HEK293T (cell line): ENCODE results near the gene RPL4.

ENCODE experiments used
- CTCF ChIA-PET: fragments of 350-600 bp; formaldehyde crosslinking; extraction: SDS; loops from one replicate; lab custom pipeline; 2021; ENCODE audit warnings: antibody characterized with exemption, inconsistent platforms; lab: Yijun Ruan, JAX
- POLR2A ChIA-PET: fragments of 350-600 bp; formaldehyde crosslinking; extraction: SDS; loops from one replicate; lab custom pipeline; 2020; ENCODE audit warnings: antibody characterized with exemption, inconsistent platforms; lab: Yijun Ruan, JAX
- DNase-seq: peaks from one replicate; pipeline ENCODE4 v3.0.0; 2012; ENCODE audit warnings: mixed read lengths; ENCODE audit errors: extremely low spot score
- ARNT ChIP-seq: fragments of 450-650 bp; IDR thresholded peaks from 2 replicates; pipeline ENCODE4 v1.6.1; 2017; ENCODE audit warnings: mild to moderate bottlenecking
- BHLHE40 ChIP-seq: fragments of 450-650 bp; IDR thresholded peaks from 2 replicates; pipeline ENCODE4 v1.6.1; 2016; ENCODE audit warnings: mild to moderate bottlenecking, moderate library complexity, borderline replicate concordance
- CTBP1 ChIP-seq: fragments of 450-650 bp; IDR thresholded peaks from 2 replicates; pipeline ENCODE4 v1.6.1; 2016; ENCODE audit warnings: borderline replicate concordance
- ELF4 ChIP-seq: fragments of 450-650 bp; IDR thresholded peaks from 2 replicates; pipeline ENCODE4 v1.6.1; 2017; ENCODE audit warnings: antibody characterized with exemption
- FOXA1 ChIP-seq: fragments of 450-650 bp; IDR thresholded peaks from 2 replicates; pipeline ENCODE4 v1.6.1; 2016; ENCODE audit warnings: mild to moderate bottlenecking
- FOXK2 ChIP-seq: fragments of 450-650 bp; IDR thresholded peaks from 2 replicates; pipeline ENCODE4 v1.6.1; 2016; ENCODE audit warnings: mild to moderate bottlenecking
- FOXM1 ChIP-seq: fragments of 450-650 bp; IDR thresholded peaks from 2 replicates; pipeline ENCODE4 v1.6.1; 2017; ENCODE audit warnings: mild to moderate bottlenecking, borderline replicate concordance
- HDGF ChIP-seq: fragments of 450-650 bp; IDR thresholded peaks from 2 replicates; pipeline ENCODE4 v1.6.1; 2017; ENCODE audit warnings: antibody characterized with exemption, borderline replicate concordance
- L3MBTL2 ChIP-seq: fragments of 450-650 bp; conservative IDR thresholded peaks from 2 replicates; pipeline ENCODE4 v1.6.1; 2016; ENCODE audit warnings: mild to moderate bottlenecking
- LEF1 ChIP-seq: fragments of 450-650 bp; IDR thresholded peaks from 2 replicates; pipeline ENCODE4 v1.6.1; 2017; ENCODE audit warnings: mild to moderate bottlenecking, borderline replicate concordance
- NFRKB ChIP-seq: fragments of 450-650 bp; IDR thresholded peaks from 2 replicates; pipeline ENCODE4 v1.6.1; 2016; ENCODE audit warnings: mild to moderate bottlenecking, moderate library complexity
- PKNOX1 ChIP-seq: fragments of 450-650 bp; IDR thresholded peaks from 2 replicates; pipeline ENCODE4 v1.6.1; 2016
- SP1 ChIP-seq: fragments of 450-650 bp; IDR thresholded peaks from 2 replicates; pipeline ENCODE4 v1.6.1; 2017
- SUZ12 ChIP-seq: fragments of 450-650 bp; IDR thresholded peaks from 2 replicates; pipeline ENCODE4 v1.6.1; 2016; ENCODE audit warnings: mild to moderate bottlenecking
- TARDBP ChIP-seq: fragments of 450-650 bp; IDR thresholded peaks from 2 replicates; pipeline ENCODE4 v1.6.1; 2016
- ZNF384 ChIP-seq: fragments of 450-650 bp; IDR thresholded peaks from 2 replicates; pipeline ENCODE4 v1.6.1; 2016

RPL4 gene

GRCh38 chr15:66504563-66505429 lies at the start of gene RPL4, which contains the start of gene ZWILCH:
RPL4 (minus strand) TSS chr15:66504855; CDS start chr15:66504790, 65 bp downstream.
ZWILCH (plus strand) TSS chr15:66505326; CDS start chr15:66505339, 13 bp downstream.
- CTCF ChIA-PET: interaction anchor here (1.0 kb wide), 1 partner anchor 98 kb away, joined by 3 read pairs; no protein-coding TSS in a partner anchor

GRCh38 chr15:66545255-66545654 lies 40.6 kb upstream of the RPL4 start:
- CTCF ChIA-PET: interaction anchor here (1.0 kb wide), 1 partner anchor 15 kb away, joined by 3 read pairs; no protein-coding TSS in a partner anchor
- TF ChIP-seq ZNF384 (no peak), BHLHE40 (no peak), FOXA1 (no peak), FOXK2 (no peak), PKNOX1 (no peak), ELF4 (no peak), HDGF (no peak), L3MBTL2 (no peak), ARNT (no peak), CTBP1 (no peak), TARDBP (no peak), NFRKB (no peak), FOXM1 (no peak), LEF1 (no peak), SP1 (no peak)
- no peak for DNase-seq
- POLR2A ChIA-PET: no interaction called here

More at GRCh38 chr15:66504563-66505429, at the start of gene RPL4, which contains the start of gene ZWILCH:
- DNase-seq: peak; percentile 64
- peak; percentile 99 for TF ChIP-seq NFRKB
- no peak; the same call in 1 of the 2 replicates for TF ChIP-seq FOXM1
- TF ChIP-seq L3MBTL2: peak; percentile 67
- peak; percentile 68; the same call in 1 of the 2 replicates for TF ChIP-seq TARDBP
- TF ChIP-seq LEF1: 0 out of 2 replicates have a peak, but pooled peaks have one; percentile 20
- TF ChIP-seq HDGF: no peak
- peak; percentile 35; the same call in 1 of the 2 replicates for TF ChIP-seq ARNT
- TF ChIP-seq FOXK2: peak; percentile 73; the same call in 1 of the 2 replicates
- peak; percentile 94 for TF ChIP-seq ELF4
- no peak for TF ChIP-seq SUZ12
- peak; percentile 78; the same call in 1 of the 2 replicates for TF ChIP-seq SP1
- TF ChIP-seq ZNF384: no peak
- no peak for TF ChIP-seq BHLHE40
- peak; percentile 60; the same call in 1 of the 2 replicates for TF ChIP-seq PKNOX1
- peak; percentile 48; the same call in 1 of the 2 replicates for TF ChIP-seq CTBP1
- POLR2A ChIA-PET: interaction anchor here (0.6 to 2.5 kb wide), 20 partner anchors 10 to 635 kb away, joined by 3 to 16 read pairs (median 4); partner anchors contain the start of genes LCTL, MEGF11, RAB11A and TIPIN

- TF ChIP-seq NFRKB (no peak), FOXM1 (no peak)
- POLR2A ChIA-PET: no interaction called here
- DNase-seq: no peak
- CTCF ChIA-PET: no interaction called here
Observed at GRCh38 chr15:66542896-66543295, 38.2 kb upstream of the RPL4 start.

- no peak for DNase-seq
- CTCF ChIA-PET: interaction anchor here (0.7 kb wide), 1 partner anchor 373 kb away, joined by 3 read pairs; no protein-coding TSS in a partner anchor
- no peak for TF ChIP-seq NFRKB
- no peak for TF ChIP-seq ELF4
- TF ChIP-seq PKNOX1: no peak
- no peak for TF ChIP-seq FOXA1
- no peak for TF ChIP-seq L3MBTL2
- no peak for TF ChIP-seq SUZ12
- no peak for TF ChIP-seq SP1
- no peak for TF ChIP-seq FOXM1
- no peak for TF ChIP-seq BHLHE40
- no peak for TF ChIP-seq CTBP1
- POLR2A ChIA-PET: interaction anchor here (0.7 kb wide), 1 partner anchor 37 kb away, joined by 3 read pairs; no protein-coding TSS in a partner anchor
Observed at GRCh38 chr15:66535056-66535455, 30.4 kb upstream of the RPL4 start.

- no peak for DNase-seq
- ChIA-PET CTCF (no interaction called here), POLR2A (no interaction called here)
- TF ChIP-seq HDGF: no peak
- no peak for TF ChIP-seq PKNOX1
- TF ChIP-seq TARDBP: no peak
- no peak for TF ChIP-seq FOXK2
- no peak for TF ChIP-seq SUZ12
- TF ChIP-seq ELF4: no peak
- no peak for TF ChIP-seq LEF1
- TF ChIP-seq FOXM1: no peak
- TF ChIP-seq ARNT: no peak
- TF ChIP-seq CTBP1: no peak
- TF ChIP-seq FOXA1: no peak
- no peak for TF ChIP-seq L3MBTL2
- no peak for TF ChIP-seq BHLHE40
- no peak for TF ChIP-seq ZNF384
- TF ChIP-seq NFRKB: no peak
- TF ChIP-seq SP1: no peak
Observed at GRCh38 chr15:66524838-66525237, 20.2 kb upstream of the RPL4 start.
